ENCODE results near the gene NEO1. TPM values are rescaled to one million over a fixed set of nuclear protein-coding genes. Genes with fewer than 3 reads are reported as not detected.

The NEO1 gene
- total RNA-seq, 1 donor from 2014 or later, result 18.5 TPM

DNA sequence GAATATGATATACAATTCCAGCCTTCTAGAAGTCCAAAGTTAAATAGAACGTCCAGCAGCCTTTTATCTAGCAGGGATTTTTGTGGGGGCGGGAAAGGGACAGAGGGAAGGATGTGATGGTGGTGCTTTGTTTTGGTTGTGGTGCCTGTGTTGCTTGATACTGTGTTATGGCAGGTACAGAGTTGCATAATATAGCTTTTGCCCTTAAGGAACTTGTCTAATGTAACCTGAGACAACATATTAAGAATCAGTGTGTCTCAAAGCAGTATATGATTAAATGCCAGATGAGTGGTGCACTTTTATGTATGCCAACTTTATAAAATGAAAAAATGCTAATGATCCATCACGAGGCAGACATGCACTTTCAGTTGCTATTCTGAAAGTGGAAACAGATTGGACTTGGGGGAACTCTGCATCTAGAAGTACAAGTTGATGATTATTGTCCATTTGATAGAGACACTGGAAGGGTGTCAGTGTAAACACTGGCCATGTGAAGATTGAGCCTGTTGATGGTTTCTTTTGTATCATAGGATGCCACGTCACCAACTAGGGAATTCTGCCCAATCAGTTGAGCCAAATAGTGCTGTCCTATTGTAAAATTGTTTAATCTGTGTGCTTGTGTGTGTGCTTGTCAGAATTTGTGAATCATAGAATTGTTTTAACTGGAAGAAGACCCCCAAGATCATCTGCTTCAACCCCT, 23.0 kb downstream of the NEO1 start:
- DNase-seq (ENCODE audit: low spot score), result no peak

DNA sequence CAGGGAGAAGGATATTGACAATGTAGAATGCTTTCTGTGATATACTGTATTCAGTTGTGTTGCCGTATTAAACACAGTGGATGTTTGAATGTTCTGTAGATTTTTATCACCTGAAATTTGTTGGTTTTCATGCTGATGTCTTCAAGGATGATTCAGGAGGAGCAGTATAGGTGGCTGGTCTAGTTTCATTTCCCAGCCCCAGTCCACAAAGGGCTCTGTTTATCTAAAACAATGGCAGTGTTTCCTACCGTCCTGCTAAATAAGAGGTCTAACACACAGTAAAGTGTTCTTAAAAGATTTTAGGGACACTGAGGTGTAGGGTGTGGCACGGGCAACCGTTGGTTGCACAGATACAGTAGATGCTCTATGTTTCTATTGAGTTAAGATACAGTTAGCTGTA, 26.0 kb downstream of the NEO1 start:
- no peak for DNase-seq (ENCODE audit: low spot score)

DNA sequence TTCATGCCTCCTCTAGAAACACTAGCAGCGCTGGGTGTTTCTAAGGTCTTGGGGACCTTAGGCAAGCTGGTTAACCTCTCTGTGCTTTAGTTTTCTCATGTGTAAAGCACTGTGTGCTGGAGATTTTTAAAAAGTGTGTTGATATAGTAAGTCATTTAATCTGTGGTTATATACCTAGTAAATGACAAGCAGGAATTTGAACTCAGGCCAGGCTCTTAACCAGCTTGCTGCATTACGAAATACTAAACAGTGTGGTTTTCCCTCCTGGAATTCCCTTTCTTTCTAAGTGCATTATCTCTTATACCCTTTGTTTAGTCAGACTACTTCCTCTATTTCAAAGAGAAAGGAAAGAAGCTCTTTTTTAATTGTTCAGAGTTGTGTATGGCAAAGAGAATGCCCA, 26.5 kb downstream of the NEO1 start:
- DNase-seq (ENCODE audit: low spot score), result no peak

DNA sequence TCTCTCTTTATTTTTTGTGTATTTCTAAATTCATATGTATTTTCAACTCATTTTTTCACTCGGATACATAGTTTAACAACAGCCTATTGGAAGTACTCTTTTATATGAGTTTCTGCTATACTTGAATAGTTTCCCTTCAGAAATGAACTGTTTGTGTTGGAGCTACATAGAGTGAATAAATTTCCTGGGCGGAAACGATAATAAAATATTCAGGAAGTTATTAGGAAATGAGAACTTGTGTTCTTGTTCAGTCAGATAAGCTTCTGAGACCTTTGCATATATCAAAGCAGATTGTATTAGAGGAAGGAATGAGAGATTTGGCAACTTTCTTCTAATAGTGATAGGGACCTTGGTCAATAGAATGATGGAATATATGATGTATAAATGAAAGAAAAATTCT, 27.3 kb downstream of the NEO1 start:
- DNase-seq (ENCODE audit: low spot score), result no peak

DNA sequence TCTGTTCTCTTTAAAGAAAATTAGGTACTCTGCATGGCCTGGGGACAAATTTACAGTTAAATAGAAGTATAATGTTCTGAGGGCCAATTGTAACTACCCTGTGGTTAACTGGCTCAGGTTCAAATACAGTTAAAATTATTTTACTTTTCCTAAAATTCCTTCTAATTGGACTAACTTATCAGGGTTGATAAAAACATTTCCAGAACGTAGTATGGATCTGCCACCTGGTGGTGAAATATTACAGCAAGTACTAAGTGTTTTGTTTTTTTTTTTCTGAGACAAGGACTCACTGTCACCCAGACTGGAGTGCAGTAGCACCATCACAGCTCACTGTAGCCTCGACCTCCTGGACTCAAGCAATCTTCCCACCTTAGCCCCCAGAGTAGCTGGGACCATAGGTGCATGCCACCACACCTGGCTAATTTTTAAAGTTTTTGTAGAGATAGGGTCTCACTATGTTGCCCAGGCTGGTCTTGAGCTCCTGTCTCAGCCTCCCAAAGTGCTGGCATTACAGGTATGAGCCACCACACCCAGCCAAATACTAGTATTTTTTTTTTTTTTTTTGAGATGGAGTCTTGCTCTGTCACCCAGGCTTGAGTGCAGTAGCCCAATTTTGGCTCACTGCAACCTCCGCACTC, 29.2 kb downstream of the NEO1 start:
- peak; percentile 66 for DNase-seq (ENCODE audit: low spot score)

DNA sequence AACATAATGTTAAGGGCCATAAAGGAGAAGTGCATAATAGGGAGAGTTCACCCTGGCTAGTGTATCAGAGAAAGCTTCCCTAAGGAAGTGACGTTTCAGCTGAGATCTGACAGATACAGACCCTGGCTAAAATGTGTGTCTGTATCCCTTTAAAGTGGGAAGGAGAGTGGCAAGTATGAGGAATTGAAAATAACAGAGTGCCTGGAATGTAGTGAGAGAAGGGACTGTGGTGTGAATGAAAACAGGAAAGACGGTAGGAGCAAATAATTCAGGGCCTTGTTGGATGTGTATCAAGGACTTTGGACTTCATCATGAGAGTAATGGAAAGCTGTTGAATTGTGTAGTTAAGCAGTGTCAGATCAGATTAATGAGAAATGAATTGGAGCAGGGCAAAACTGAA, 30.5 kb downstream of the NEO1 start:
- no peak for DNase-seq (ENCODE audit: low spot score)

DNA sequence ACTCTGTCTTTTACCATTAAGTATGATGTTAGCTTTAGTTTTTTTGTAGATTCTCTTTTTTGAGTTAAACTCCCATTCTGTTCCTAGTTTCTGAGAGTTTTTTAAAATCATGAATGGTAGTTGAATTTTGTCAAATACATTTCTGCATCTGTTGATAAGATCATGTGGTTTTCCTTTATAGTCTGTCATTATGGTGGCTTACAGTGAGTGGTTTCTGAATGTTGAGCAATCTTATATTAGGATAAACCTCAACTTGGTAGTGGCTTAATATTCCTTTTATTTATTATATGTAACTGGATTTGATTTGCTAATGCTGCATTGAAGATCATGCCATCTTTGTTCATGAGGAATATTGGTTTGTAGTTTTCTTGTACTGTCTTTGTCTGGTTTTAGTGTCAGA, 34.8 kb downstream of the NEO1 start:
- DNase-seq (ENCODE audit: low spot score), result no peak

DNA sequence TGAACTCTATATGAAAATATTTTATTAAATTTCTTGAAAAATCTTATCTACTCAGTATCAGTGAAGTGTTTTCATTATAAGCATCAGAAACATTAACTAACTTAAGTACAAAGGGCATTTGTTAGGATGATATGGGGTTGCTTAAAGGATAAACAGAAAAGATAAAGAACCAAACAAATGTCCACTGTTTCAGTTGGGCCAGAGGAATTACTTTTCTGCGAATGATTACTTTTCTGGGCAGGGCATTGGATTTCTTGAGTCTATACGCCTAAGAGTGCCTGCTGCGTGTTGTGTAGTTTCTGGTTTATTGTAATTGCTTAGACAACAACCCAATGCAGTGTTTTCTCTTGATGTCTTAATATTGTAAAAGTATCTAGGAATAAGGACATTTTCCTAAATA, 52.8 kb downstream of the NEO1 start:
- no peak for DNase-seq (ENCODE audit: low spot score)

DNA sequence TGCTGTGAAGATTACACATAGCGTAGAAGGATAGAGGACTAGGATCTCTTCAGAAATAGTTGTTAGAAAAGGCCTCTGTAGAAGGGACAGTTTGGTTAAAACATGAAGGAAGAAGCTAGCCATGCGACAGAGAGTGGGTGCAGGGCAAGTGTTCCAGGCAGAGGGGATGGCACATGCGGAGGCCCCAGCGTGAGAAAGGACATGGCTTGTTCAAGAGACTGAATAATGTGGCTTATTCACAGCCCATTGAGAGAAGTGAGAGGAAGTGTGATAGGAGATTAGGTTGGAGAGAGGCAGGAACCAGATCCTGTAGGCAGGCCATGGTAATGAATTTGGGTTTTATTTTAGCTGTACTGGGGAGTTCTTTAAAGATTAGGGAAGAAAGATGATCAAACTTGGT, 56.4 kb downstream of the NEO1 start:
- DNase-seq (ENCODE audit: low spot score), result no peak

DNA sequence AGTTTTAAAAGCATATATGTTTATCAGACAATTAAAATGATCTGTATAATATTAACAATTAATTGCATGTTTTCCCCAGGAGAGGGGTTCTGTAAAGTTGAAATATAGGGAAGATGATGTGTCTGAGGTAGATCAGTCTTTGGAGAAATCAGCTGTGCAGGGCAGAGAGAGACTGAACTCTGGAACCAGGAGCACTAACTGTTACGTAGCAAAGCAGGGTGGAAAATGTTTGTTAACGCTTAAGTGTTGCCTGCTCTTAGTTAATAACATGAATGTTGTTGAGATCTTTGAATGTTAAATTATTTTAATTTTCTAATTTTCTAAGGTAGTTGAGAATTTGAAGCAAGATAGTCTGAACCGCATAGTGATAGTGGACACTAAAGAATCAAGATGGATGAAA, 57.5 kb downstream of the NEO1 start:
- DNase-seq (ENCODE audit: low spot score), result no peak

DNA sequence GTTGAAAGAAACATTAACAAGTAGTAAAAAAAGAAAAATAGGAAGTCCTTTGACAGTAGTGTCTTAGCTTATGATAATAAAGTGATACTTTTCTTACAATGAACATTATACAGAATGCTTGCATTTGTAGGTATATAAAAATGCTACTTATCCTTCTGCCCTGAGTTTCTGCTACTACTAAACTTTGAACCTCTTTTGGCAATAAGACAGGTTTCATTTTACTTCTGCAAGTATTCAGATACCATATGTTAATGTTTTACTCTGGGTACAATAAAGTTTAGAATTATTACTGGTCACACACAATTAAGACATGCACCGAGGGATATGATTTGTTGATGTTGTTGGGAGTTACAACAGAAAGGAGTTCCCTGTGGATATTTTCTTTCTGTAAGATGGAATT, 57.9 kb downstream of the NEO1 start:
- DNase-seq (ENCODE audit: low spot score), result no peak

DNA sequence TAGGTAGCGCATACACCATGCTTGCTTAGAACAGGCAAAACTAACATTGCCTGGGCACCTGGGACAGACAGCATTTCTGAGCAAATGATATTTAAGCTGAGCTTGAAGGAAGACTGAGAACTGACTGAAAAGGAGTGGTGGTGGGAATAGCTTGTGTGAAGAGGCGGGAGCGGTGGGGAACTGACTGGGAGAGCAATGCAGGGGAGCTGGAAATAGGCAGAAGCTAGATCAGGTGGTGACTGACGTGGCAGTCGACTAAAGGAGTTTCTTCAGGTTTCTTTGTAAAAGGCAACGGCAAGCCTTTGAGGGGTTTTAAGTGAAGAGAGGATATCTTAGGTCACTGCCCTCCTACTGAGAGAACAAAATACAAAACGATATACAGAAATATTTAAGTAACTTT, 61.8 kb downstream of the NEO1 start:
- DNase-seq (ENCODE audit: low spot score), result no peak

DNA sequence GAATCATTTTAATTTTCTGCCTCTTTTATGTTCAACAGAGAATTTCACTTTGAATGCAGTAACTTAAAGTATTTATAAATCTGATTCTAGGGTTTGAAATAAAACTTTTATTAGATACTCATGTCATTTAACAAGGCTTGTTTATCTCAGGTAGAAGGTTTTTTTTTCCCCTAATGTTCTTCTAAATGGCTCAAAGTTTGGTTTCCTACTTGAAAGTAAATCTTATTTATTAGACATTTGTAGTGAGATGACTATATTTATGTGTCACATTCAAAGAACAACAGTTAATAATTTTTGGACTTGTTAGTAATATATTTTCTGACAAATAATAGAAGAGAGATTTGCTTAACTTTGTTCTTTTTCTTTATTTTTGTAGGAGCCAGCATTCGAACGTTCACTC, 63.9 kb downstream of the NEO1 start:
- DNase-seq (ENCODE audit: low spot score), result no peak

DNA sequence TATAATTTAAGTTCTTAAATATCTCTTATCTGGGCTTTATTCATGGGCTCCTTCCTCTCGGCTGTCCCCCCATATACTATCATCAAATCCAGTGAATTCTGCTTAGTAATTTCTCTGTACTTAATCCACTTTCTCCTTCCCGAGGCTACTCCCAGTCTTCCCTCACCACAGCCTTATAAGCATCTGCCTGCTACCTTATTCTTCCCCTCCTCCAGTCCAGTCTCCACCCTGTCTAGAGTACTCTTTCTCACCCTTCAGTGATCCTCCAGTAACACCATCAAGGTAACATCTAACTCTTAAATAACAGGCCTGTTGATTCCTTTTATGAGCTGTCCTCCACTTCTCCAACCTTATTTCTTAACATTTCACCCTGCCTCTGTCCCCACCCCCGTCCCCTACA, 65.8 kb downstream of the NEO1 start:
- DNase-seq (ENCODE audit: low spot score), result no peak

DNA sequence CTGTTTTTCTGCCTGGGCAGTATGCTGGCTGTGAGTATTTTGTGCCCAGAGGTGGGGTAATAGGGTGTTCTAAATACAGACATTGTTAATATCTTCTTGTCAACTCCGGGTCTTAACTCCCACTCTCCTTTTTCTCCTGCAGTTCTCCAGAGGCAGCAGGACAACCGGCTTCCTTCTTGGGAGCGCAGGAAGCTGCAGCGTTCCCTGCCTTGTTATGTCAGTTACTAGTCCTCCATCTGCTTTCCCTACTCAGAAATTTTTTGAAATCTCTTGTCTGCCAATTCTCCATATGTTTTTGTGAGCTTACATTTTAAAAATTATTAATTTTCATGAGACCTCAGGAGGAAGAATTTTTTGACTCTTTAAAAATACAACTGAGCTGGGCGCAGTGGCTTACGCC, 67.2 kb downstream of the NEO1 start:
- DNase-seq (ENCODE audit: low spot score), result no peak

DNA sequence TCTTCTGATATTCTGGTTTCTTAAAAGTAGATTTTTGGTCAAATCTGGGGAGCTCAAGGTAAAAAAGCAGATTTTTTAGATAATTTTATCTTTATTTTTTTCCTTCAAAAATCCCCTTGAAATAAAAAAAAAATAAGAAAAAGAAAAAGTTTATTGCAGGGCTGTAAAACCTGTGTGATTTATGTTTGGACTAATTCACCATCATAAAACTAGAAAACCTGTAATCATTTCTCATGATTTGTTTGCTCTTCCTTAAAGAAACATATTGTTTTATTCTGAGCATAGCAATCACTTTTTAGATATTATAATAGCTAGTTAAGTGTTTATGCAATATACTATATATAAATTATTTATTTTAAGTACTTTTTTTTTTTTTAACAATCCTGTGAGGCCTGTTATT, 68.0 kb downstream of the NEO1 start:
- no peak for DNase-seq (ENCODE audit: low spot score)

DNA sequence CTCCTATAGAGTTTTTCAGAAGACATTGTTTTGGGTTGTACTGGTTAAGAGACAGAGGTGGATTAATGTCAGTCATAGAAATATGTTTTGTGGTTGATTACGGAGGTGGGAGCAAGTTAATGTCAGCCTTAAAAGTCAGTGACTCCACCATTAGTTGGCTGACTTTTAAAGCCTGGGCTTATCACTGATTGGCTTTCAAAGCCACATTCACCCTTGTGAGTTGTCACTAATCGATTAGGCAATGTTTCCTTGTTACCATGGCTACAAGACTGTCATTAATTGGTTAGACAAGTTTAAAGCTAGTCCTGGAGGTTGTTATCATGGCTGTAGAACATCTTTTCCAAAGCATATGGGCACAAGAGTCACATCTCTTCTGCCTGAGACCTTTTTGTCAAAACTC, 73.0 kb downstream of the NEO1 start:
- no peak for DNase-seq (ENCODE audit: low spot score)

DNA sequence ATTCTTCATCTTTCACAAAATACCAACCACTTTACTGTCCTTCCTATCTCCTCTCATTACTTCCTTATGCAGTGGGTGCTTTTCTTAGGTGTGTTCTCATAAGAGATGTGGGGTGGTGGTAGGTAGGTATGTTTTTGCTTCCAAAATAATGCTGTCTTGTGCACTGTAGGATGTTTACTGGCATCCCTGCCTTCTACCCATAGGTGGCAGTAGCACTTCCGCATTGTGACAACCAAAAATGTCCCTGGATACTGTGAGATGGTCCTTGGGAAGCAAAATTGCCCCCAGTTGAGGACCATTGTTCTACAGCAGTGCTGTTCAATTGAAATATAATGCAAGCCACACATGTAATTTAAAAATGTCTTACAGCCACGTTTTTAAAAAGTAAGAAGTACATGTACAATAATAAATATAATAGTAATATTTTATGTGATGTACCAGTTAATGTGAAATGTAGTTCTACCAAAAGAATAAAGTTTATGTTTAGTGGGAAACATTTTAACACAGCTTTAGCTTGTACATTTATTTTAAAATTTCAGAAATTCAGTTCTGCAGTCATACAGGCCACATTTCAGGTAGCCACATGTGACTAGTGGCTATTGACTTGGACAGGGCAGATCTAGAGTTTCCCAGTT, 75.2 kb downstream of the NEO1 start:
- peak; percentile 9 for DNase-seq (ENCODE audit: low spot score)

DNA sequence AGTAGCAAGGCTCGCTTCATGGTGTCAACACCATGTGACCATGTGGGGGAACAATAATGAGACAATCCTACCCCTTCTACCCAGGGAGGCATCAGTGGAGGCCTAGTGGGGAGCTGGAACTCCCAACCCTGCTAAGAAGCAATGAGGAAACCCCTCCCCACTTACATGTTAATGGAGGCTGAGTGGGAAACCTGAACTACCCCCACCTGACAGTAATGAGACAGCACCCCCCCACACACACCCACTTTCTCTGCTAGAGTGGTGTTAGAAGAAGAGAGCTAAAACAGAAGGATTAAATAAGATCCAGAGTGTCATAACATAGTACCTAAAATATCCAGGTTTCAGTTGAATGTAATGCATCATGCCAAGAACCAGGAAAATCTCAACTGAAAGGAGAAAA, 78.6 kb downstream of the NEO1 start:
- DNase-seq (ENCODE audit: low spot score), result no peak

DNA sequence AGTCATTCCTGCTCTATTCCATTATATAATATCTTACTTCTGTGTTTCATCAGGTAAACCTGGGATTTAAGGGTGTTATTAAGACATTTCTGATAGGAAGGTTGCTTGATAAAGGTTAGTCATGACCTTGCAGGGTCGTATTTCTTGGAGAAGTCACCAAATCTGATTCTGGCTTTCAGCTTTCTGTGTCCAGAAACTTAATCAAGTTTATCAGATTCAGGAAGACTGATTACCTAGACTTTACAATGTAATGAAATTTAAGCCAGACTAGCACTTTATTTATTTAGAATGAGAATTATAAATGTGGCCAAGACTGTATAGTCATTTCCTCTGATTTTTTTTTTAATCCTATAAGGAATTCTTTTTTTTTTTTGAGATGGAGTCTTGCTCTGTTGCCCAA, 81.9 kb downstream of the NEO1 start:
- DNase-seq (ENCODE audit: low spot score), result no peak

DNA sequence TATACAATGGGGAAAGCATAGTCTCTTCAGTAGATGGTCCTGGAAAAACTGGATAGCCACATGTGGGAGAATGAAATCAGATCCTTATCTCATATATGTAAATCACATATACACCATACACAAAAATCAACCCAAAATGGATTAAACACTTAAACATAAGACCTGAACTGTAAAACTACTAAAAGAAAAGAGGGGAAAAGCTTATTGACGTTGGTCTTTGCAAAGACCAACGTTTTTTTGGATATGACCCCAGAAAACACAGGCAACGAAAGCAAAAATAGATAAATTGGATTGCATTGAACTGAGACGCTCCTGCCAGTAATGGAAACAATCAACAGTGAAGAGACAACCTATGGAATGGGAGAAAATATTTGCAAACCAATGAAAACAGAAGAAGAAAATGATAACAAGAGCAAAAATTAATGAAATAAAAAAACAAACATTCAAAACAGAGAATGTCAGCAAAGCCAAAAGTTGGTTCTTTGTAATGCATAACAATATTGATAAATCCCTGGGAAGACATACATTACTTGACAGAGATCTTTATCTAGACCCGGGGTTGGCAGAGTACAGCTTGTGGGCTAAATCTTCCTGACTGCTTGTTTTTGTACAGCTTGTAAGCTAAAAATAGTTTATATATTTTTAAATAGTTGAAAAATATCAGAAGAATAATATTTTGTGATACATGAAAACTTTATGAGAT, 86.9 kb downstream of the NEO1 start:
- no peak for DNase-seq (ENCODE audit: low spot score)

DNA sequence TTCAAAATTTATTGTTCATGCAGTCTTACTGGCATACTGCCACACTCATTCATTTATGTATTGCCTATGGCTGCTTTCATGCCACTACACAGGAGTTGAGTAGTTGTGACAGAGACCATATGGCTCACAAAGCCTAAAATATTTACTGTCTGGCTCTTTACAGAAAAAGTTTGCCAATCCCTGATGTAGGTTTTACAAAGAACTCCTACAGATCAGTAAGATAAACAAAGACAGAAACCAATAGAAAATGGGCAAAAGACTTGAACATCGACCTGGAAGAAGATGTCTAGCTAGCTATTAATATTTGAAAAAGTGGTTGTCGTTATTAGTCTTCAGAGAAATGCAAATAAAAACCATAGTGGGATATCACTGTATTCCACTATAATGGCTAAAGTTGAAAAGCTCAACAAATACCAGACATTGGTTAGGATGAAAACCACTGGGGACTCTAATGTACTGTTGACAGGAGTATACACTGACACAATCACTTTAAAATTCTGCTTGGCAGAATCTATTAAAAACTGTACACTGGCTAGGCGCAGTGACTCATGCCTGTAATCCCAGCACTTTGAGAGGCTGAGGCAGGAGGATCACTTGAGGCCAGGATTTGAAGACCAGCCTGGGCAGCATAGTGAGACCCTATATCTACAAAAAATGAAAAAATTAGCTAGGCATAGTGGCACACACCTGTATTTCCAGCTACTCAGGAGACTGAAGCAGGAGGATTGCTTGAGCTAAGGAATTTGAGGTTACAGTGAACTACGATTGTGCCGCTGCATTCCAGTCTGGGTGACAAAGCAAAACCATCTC, 87.7 kb downstream of the NEO1 start:
- DNase-seq (ENCODE audit: low spot score), result peak; percentile 85
